Measurements from ENCODE around the gene TDRKH.

The TDRKH gene

GRCh38 chr1:151837197-151837596 is 46.9 kb upstream of the TDRKH start:
- no peak for TF ChIP-seq CTCF (conservative IDR thresholded peaks at IDR 0.05; ENCODE audit: low read depth)
- H3K27ac ChIP-seq = peak overlapping the region; percentile 77
- no peak for DNase-seq (ENCODE audit: low spot score)
- CTCF ChIA-PET = interaction anchor here (0.5 to 1.4 kb wide), 6 partner anchors 10 to 243 kb away, joined by 3 to 11 read pairs (median 4); no protein-coding TSS in a partner anchor
- POLR2A ChIA-PET (ENCODE audit: low non-redundant PET) = interaction anchor here (0.6 to 0.8 kb wide), 2 partner anchors 65 to 298 kb away, joined by 3 to 4 read pairs; no protein-coding TSS in a partner anchor

GRCh38 chr1:151835596-151835995 is 45.3 kb upstream of the TDRKH start:
- POLR2A ChIA-PET (ENCODE audit: low non-redundant PET) = no interaction called here
- CTCF ChIA-PET = interaction anchor here (0.6 to 1.4 kb wide), 6 partner anchors 13 to 371 kb away, joined by 3 to 11 read pairs (median 4); partner anchors contain the start of genes MRPL9 and THEM5
- DNase-seq (ENCODE audit: low spot score) = no peak
- TF ChIP-seq CTCF (conservative IDR thresholded peaks at IDR 0.05; ENCODE audit: low read depth) = no peak
- H3K27ac ChIP-seq = no peak overlapping the region

- ChIA-PET CTCF (interaction anchor here (1.2 kb wide), 1 partner anchor 100 kb away, joined by 3 read pairs; no protein-coding TSS in a partner anchor), POLR2A (ENCODE audit: low non-redundant PET) (no interaction called here)
- no peak overlapping the region for H3K27ac ChIP-seq
- TF ChIP-seq CTCF (conservative IDR thresholded peaks at IDR 0.05; ENCODE audit: low read depth) = no peak
- no peak for DNase-seq (ENCODE audit: low spot score)
Measured at GRCh38 chr1:151834239-151834638, 43.9 kb upstream of the TDRKH start.

- no peak for DNase-seq (ENCODE audit: low spot score)
- CTCF ChIA-PET = interaction anchor here (0.6 kb wide), 1 partner anchor 61 kb away, joined by 3 read pairs; no protein-coding TSS in a partner anchor
- POLR2A ChIA-PET (ENCODE audit: low non-redundant PET) = no interaction called here
- TF ChIP-seq CTCF (conservative IDR thresholded peaks at IDR 0.05; ENCODE audit: low read depth) = no peak
- H3K27ac ChIP-seq = peak overlapping the region; percentile 56
Measured at GRCh38 chr1:151833172-151833900, 43.0 kb upstream of the TDRKH start.

- DNase-seq (ENCODE audit: low spot score) = peak; percentile 34
- ChIA-PET CTCF (no interaction called here), POLR2A (ENCODE audit: low non-redundant PET) (no interaction called here)
- TF ChIP-seq CTCF (conservative IDR thresholded peaks at IDR 0.05; ENCODE audit: low read depth) = no peak
- H3K27ac ChIP-seq = peak overlapping the region; percentile 56
Measured at GRCh38 chr1:151832318-151832980, 42.1 kb upstream of the TDRKH start.

- peak within 1 kb of the TSS; percentile 56 for H3K27ac ChIP-seq
- ChIA-PET CTCF (no interaction called here), POLR2A (ENCODE audit: low non-redundant PET) (no interaction called here)
- TF ChIP-seq CTCF (conservative IDR thresholded peaks at IDR 0.05; ENCODE audit: low read depth) = no peak
- no peak for DNase-seq (ENCODE audit: low spot score)
Measured at GRCh38 chr1:151831605-151832004, 41.3 kb upstream of the TDRKH start, which contains the start of gene RORC. RORC (minus strand) TSS chr1:151831802; CDS start chr1:151831764, 38 bp downstream.

Measured in RWPE1 (cell line).